Epidermal melanocyte (primary cell): ENCODE data around the gene ITGAX.
"Not testable (repeated sequence)": the region's sequence is repeated elsewhere in the genome, so short reads cannot be mapped to it uniquely, and the experiment has no call there.

Source experiments
- DNase-seq: peaks from one replicate; pipeline ENCODE4 v3.0.0; 2011; ENCODE audit warnings: low spot score; ENCODE audit not compliant: insufficient read length

The ITGAX gene

DNA sequence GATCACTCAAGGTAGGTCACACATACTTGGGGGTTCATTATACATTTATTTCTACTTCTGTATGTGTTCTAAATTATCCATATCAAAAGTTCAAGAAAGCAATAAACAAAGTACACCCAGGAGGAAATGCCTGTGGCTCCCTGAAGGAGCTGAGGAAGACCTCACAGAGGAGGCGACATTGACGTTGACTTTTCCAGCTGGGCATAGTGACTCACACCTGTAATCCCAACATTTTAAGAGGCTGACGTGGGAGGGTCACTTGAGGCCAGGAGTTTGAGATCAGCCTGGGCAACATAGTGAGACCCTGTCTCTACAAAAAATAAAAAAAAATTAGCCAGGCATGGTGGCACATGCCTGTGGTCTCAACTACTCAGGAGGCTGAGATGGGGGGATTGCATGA lies 54.5 kb downstream of the ITGAX start:
- no peak for DNase-seq

DNA sequence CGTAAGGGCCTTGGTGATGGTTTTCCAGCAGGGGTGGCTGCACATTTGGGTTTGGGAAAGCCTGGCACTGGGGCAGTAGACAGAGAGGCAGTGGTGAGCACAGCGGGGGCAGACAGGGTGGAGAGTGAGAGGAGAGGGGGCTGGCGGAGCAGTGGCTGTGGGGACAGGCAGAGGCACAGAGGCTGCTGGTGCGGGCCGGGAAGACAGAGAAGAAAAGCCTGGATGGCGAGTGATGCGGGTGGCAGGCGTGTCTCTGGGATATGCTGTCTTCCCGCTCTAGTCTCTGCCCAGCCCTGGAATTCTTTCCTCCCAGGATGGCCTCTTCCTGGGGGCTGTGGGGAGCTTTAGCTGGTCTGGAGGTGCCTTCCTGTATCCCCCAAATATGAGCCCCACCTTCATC lies 55.1 kb downstream of the ITGAX start:
- DNase-seq = no peak

DNA sequence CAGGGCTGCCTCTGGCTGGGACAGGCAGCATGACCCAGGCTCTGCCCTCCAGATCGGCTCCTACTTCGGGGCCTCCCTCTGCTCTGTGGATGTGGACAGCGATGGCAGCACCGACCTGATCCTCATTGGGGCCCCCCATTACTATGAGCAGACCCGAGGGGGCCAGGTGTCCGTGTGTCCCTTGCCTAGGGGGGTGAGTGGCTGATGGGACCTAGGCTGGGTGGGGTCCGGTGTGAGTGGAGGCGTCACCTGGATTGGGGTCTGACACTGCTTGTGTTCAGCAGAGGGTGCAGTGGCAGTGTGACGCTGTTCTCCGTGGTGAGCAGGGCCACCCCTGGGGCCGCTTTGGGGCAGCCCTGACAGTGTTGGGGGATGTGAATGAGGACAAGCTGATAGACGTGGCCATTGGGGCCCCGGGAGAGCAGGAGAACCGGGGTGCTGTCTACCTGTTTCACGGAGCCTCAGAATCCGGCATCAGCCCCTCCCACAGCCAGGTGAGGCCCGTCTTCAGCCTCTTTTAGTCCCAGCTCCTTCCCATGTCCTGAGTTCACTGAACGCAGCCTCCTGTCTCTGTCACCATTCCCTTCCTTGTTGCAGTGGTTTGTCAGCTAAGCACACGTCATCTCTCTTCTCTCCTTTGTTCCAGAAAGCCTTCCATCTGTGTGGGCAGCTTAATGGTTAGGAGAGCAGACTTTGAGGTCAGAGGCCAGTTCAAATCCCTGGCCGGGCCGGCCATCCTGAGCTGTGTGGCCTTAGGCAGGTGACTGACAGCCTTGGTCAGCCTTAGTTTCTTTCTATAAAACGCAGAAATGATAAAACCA lies 56.3 kb downstream of the ITGAX start:
- DNase-seq = no peak

GRCh38 chr16:31412750-31413149 lies 57.8 kb downstream of the ITGAX start:
- DNase-seq = no peak

DNA sequence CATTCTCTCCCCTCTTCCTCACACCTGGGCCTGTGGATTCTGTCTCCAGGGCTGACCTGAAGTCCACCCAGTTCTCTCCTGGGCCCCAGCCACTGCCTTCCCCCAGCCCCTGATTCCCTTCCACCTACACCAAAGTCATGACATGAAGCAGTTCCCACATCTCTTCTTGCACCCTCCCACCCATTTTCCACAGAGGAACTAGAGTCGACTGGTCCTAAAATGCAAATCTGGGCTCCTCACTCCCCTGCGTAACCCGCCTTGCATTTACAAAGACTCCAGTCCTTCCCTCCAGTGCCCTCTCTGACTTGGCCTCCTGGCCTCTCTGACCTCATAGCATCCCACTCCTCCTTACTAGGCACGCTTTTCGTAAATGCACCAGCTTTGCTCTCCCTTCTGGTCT lies 58.4 kb downstream of the ITGAX start:
- DNase-seq = no peak

GRCh38 chr16:31413943-31414342 lies 59.0 kb downstream of the ITGAX start:
- no peak for DNase-seq

GRCh38 chr16:31414706-31415105 lies 59.7 kb downstream of the ITGAX start:
- DNase-seq = no peak

GRCh38 chr16:31416371-31416770 lies 61.4 kb downstream of the ITGAX start:
- DNase-seq = no peak

DNA sequence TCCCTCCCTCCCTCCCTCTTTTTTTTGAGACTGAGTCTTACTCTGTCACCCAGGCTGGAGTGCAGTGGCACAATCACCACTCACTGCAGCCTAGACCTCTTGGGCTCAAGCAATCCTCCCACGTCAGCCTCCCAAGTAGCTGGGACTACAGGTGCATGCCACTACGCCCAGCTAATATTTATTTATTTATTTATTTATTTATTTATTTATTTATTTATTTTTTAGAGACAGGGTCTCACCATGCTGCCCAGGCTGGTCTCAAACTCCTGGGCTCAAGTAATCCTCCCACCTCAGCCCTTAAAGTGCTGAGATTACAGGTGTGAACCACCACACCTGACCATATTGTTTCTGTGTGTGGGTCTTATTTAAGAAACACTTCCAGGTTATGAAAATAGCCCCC lies 62.1 kb downstream of the ITGAX start:
- DNase-seq = not testable (repeated sequence)

GRCh38 chr16:31417916-31418315 lies 62.9 kb downstream of the ITGAX start:
- DNase-seq = no peak

- DNase-seq = no peak
Measured at GRCh38 chr16:31420037-31420436, 65.1 kb downstream of the ITGAX start.

DNA sequence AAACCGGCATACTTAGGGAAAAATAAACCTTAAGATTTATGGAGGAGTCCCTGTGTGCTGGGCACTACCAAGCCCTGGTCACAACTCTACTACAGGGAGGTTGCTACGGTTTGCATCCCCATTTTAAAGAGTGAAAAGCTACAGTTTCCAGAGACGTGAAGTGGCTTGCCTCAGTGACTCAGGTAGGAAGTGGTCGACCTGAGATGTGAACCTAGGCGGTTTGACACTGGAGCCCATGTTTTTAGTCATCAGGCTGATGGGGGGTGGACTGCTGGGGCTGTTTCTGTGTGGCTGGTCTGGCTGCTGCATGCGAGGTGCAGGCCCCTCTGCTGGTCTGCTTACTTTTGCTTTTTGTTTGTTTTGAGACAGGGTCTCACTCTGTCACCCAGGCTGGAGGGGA lies 66.6 kb downstream of the ITGAX start:
- DNase-seq = no peak

DNA sequence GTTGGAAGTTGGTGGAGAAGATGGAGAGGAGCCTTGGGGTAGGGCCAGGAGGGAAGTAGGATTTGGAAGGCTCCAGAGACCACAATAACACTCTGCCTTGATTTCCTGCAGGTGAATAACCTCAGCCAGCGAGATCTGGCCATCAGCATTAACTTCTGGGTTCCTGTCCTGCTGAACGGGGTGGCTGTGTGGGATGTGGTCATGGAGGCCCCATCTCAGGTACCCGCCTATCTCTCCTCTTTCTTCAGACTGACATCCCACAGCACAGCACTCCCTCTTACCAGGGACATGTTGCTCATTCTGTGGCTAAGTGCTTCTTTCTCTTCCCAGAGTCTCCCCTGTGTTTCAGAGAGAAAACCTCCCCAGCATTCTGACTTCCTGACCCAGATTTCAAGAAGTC lies 68.3 kb downstream of the ITGAX start:
- DNase-seq = no peak

DNA sequence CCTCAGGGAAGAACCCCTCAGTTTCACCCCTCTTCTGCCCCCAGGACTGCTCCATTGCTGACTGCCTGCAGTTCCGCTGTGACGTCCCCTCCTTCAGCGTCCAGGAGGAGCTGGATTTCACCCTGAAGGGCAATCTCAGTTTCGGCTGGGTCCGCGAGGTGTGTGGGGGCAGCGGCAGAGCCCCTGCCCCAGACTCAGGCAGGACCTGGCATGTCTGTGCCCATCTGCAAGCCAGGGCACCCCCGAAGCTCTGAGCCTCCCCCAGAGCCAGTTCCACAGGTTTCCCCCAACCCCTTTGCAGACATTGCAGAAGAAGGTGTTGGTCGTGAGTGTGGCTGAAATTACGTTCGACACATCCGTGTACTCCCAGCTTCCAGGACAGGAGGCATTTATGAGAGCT lies 68.8 kb downstream of the ITGAX start:
- no peak for DNase-seq

- DNase-seq = peak; percentile 74
Measured at GRCh38 chr16:31427441-31428278, 72.7 kb downstream of the ITGAX start.

- DNase-seq = no peak
Measured at GRCh38 chr16:31428279-31428597, 73.3 kb downstream of the ITGAX start, which contains the start of gene COX6A2. TSS of gene COX6A2 (minus strand) at chr16:31428360. CDS start at chr16:31428325, 35 bp downstream.

DNA sequence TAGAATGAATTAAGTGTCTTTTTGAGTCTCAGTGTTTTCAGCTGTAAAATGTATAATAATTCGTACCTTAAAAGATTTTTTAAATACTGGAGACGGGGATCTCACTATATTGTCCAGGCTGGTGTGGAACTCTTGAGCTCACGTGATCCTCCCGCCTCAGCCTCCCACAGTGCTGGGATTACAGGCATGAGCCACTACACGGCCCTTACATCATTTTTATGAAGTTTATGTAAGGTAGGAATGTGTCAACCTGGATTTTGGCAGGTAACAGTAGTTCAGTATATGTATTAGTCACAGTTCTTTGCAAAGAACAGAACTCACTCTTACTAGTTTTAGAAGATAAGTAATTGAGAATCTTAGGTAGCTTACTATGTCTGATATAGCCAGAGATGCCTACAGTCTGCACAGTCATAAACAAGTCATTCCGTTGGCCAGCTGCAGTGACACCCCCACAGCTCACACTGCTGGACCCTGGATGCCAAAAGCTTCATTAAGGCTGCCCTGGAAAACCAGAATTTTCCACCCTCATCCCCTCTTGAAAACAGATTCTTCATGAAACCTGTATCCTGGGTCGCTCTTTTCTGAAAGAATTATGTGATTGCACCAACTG lies 73.8 kb downstream of the ITGAX start:
- DNase-seq = no peak

DNA sequence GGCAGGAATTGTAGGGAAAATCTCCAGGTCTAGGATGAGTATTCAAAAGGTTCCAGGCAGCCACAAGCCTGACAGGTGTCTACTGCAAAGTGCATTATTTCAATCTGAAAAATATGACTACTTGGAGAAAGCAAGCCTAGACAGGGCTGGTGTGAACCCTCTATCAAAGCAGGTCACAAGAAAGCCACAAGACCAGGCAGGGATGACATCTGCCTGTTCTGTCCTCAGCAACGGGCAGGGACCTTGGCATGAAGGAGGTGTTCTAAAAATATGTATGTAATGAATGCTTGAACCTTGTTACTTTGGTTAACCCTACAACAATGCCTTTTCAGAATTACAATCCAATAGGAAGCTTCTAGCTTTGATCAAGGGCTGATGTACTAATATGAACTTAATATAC lies 74.3 kb downstream of the ITGAX start:
- no peak for DNase-seq

GRCh38 chr16:31429796-31430195 lies 74.8 kb downstream of the ITGAX start:
- DNase-seq = no peak

- no peak for DNase-seq
Measured at GRCh38 chr16:31430380-31431052, 75.5 kb downstream of the ITGAX start.
